Panc1 (cell line): Measurements from ENCODE around the gene COL4A1. TPM values are rescaled to one million over a fixed set of nuclear protein-coding genes. Genes with fewer than 3 reads are reported as not detected.
"Not testable (repeated sequence)": the region's sequence is repeated elsewhere in the genome, so short reads cannot be mapped to it uniquely, and the experiment has no call there.

Experiments
- ATAC-seq: fragments of 200-7000 bp; cut with Tn5 transposase; 2 replicates; pipeline ENCODE4 v1.9.1; 2020; ENCODE audit warnings: mild to moderate bottlenecking, moderate library complexity
- BruUV-seq: library from RNA; stranded (reverse); fragments of 400-500 nt; replicated peaks from 2 replicates; lab custom pipeline; 2021; lab: Mats Ljungman, UMichigan
- CTCF ChIA-PET: fragments of 300-600 bp; sonication (Branson Sonifier 250); formaldehyde crosslinking; loops from one replicate; lab custom pipeline; 2022; ENCODE audit warnings: antibody characterized with exemption; lab: Charles Lee
- POLR2A ChIA-PET: fragments of 300-600 bp; sonication (Branson Sonifier 250); formaldehyde crosslinking; loops from one replicate; lab custom pipeline; 2022; ENCODE audit warnings: antibody characterized with exemption; lab: Charles Lee
- DNase-seq: peaks from one replicate; pipeline ENCODE4 v3.0.0-alpha.2; 2010; ENCODE audit warnings: low read depth, low spot score
- H3K27ac ChIP-seq: 2 replicates; pipeline ENCODE4 v1.5.1; 2011; ENCODE audit warnings: mild to moderate bottlenecking, low read length, inconsistent platforms
- H3K27me3 ChIP-seq: fragments of 200-500 bp; sonication (Bioruptor generic); 2 replicates; pipeline ENCODE4 v1.6.0; 2014; ENCODE audit warnings: low read length, inconsistent platforms; ENCODE audit not compliant: control insufficient read depth, insufficient read depth
- H3K36me3 ChIP-seq: fragments of 200-500 bp; sonication (Bioruptor generic); 2 replicates; pipeline ENCODE4 v1.5.1; 2014; ENCODE audit warnings: inconsistent platforms, mild to moderate bottlenecking, low read length, moderate library complexity; ENCODE audit not compliant: control insufficient read depth, insufficient read depth
- H3K4me1 ChIP-seq: 2 replicates; pipeline ENCODE4 v1.5.1; 2011; ENCODE audit warnings: inconsistent platforms, mild to moderate bottlenecking, low read length, moderate library complexity; ENCODE audit not compliant: control insufficient read depth, insufficient read depth
- H3K4me3 ChIP-seq, 2 experiments: 2 replicates each; pipeline ENCODE4 v1.5.1; 2011 to 2012; ENCODE audit warnings: low read depth in 2 of 2, low read length in 2 of 2, mild to moderate bottlenecking in 2 of 2, inconsistent platforms in 1 of 2, moderate library complexity in 1 of 2
- H3K9me3 ChIP-seq: fragments of 200-500 bp; sonication (Bioruptor generic); 2 replicates; pipeline ENCODE4 v1.5.1; 2014; ENCODE audit warnings: low read depth, mild to moderate bottlenecking, inconsistent platforms, low read length, moderate library complexity; ENCODE audit not compliant: control insufficient read depth, insufficient read depth
- POLR2AphosphoS5 ChIP-seq: IDR thresholded peaks from 2 replicates; pipeline ENCODE4 v1.6.1; 2012; ENCODE audit warnings: mild to moderate bottlenecking, low read depth, low read length, moderate library complexity
- SIN3A ChIP-seq: IDR thresholded peaks from 2 replicates; pipeline ENCODE4 v1.6.1; 2012; ENCODE audit warnings: low read depth, mild to moderate bottlenecking, low read length, moderate library complexity, borderline replicate concordance; ENCODE audit not compliant: insufficient read depth
- TCF7L2 ChIP-seq: IDR thresholded peaks from 2 replicates; pipeline ENCODE4 v1.6.1; 2011; ENCODE audit warnings: mild to moderate bottlenecking, low read depth, low read length, inconsistent platforms
- in situ Hi-C: cut with HindIII; loops from 2 replicates; pipeline ENCODE4 v1.10.0; 2016; ENCODE audit warnings: low sequenced_read_pairs, low pct_unique_long_range_greater_than_20kb
- intact Hi-C: fragments of 100-400 bp; cut with micrococcal nuclease; formaldehyde crosslinking; loops from one replicate; pipeline ENCODE4 v1.10.0; 2022; ENCODE audit not compliant: unreplicated experiment
- total RNA-seq: library from RNA; stranded (reverse); gene quantifications from one replicate; pipeline ENCODE4 v1.2.1, GENCODE V29; 2021; ENCODE audit not compliant: unreplicated experiment
- TF ChIP-seq, protein P1 (sequence below), 2 experiments: IDR thresholded peaks; 2 replicates each; pipeline ENCODE4 v1.6.1; 2011 to 2012; ENCODE audit warnings: low read depth in 2 of 2, control low read depth in 1 of 2, low read length in 1 of 2, mild to moderate bottlenecking in 1 of 2, moderate library complexity in 1 of 2; ENCODE audit not compliant: insufficient read depth in 1 of 2
- TF ChIP-seq, protein P2 (sequence below): fragments of 450-650 bp; IDR thresholded peaks from 2 replicates; pipeline ENCODE4 v1.5.1; 2017; ENCODE audit warnings: mild to moderate bottlenecking

COL4A1 gene
- total RNA-seq, 1 experiment from 2014 or later: 1.1 TPM

DNA sequence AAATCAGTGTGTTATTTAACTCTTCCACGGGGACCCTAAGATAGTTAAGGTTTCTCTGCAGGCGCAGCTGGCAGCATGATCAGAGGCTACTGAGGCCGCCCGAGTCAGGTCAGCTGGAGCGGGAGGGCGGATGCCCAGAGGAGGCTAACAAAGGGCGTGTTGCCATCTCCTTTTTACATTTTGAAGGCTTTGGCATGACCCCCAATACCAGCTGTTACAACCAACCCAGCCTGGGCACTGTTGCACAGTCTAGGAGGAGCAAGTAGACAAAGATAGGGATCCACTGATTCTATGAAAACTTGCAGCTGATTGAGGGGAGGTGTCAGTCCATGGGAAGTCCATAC is 15.8 kb upstream of the COL4A1 start:
- BruUV-seq: no TSS peak
- Histone ChIP-seq H3K27ac (no peak overlapping the region), H3K4me1 (no peaks in the 10 kb centered on the region), H3K9me3 (no peaks in the 10 kb centered on the region), H3K27me3 (no peaks in the 10 kb centered on the region), H3K4me3 (no peak overlapping the region), H3K36me3 (no peaks in the 10 kb centered on the region)
- no peak for ATAC-seq
- in situ Hi-C loops (no loop called here), intact Hi-C loops (no loop called here)
- ChIA-PET POLR2A (no interaction called here), CTCF (no interaction called here)
- DNase-seq: no peak
- TF ChIP-seq SIN3A (no peak), POLR2AphosphoS5 (no peak), TCF7L2 (no peak)
- TF ChIP-seq, protein P1, sequence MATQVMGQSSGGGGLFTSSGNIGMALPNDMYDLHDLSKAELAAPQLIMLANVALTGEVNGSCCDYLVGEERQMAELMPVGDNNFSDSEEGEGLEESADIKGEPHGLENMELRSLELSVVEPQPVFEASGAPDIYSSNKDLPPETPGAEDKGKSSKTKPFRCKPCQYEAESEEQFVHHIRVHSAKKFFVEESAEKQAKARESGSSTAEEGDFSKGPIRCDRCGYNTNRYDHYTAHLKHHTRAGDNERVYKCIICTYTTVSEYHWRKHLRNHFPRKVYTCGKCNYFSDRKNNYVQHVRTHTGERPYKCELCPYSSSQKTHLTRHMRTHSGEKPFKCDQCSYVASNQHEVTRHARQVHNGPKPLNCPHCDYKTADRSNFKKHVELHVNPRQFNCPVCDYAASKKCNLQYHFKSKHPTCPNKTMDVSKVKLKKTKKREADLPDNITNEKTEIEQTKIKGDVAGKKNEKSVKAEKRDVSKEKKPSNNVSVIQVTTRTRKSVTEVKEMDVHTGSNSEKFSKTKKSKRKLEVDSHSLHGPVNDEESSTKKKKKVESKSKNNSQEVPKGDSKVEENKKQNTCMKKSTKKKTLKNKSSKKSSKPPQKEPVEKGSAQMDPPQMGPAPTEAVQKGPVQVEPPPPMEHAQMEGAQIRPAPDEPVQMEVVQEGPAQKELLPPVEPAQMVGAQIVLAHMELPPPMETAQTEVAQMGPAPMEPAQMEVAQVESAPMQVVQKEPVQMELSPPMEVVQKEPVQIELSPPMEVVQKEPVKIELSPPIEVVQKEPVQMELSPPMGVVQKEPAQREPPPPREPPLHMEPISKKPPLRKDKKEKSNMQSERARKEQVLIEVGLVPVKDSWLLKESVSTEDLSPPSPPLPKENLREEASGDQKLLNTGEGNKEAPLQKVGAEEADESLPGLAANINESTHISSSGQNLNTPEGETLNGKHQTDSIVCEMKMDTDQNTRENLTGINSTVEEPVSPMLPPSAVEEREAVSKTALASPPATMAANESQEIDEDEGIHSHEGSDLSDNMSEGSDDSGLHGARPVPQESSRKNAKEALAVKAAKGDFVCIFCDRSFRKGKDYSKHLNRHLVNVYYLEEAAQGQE (IDR thresholded peaks at IDR 0.05; ENCODE audit: insufficient read depth in 1 of 2, low read depth in 2 of 2, low read length in 1 of 2): no peak
- TF ChIP-seq, protein P2, sequence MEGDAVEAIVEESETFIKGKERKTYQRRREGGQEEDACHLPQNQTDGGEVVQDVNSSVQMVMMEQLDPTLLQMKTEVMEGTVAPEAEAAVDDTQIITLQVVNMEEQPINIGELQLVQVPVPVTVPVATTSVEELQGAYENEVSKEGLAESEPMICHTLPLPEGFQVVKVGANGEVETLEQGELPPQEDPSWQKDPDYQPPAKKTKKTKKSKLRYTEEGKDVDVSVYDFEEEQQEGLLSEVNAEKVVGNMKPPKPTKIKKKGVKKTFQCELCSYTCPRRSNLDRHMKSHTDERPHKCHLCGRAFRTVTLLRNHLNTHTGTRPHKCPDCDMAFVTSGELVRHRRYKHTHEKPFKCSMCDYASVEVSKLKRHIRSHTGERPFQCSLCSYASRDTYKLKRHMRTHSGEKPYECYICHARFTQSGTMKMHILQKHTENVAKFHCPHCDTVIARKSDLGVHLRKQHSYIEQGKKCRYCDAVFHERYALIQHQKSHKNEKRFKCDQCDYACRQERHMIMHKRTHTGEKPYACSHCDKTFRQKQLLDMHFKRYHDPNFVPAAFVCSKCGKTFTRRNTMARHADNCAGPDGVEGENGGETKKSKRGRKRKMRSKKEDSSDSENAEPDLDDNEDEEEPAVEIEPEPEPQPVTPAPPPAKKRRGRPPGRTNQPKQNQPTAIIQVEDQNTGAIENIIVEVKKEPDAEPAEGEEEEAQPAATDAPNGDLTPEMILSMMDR: no peak

DNA sequence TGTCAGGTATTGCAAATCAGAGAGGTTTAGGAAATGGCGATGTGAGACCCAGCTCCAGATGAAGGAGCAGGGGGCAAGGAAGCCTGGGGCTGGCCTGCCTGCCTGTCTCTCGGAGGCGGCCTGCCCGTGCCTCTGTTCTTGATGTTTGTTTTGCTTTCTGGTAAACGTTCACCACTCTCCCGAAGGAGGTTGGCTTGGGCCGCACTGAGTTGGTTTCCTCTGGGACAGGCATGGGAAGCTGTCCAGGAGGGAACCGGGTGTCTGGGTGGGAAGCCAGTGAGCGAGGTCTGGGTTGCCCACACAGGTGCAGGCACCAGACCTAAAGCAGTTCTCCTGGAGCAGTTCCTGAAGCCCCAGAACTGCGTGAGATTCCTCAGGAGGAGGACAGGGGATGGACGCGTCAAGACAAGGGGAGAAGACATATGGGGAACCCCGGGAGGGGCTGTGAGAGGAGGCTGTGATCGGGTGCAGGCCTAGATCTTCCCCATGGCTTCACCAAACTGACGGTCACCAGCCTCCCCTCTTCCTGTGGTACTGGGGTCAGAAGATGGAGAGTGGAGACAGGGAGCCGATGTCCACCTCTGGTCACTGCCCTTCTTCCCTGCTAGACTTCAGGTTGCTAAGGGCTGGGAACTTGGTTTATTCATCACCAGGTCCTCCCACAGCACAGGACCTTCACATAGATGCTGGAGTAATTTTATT is 15.3 kb upstream of the COL4A1 start:
- H3K27me3 ChIP-seq: no peaks in the 10 kb centered on the region
- in situ Hi-C loops (no loop called here), intact Hi-C loops (no loop called here)
- CTCF ChIA-PET: no interaction called here
- H3K9me3 ChIP-seq: no peaks in the 10 kb centered on the region
- no peaks in the 10 kb centered on the region for H3K36me3 ChIP-seq
- ATAC-seq: no peak
- POLR2A ChIA-PET: no interaction called here
- H3K4me1 ChIP-seq: no peaks in the 10 kb centered on the region
- H3K27ac ChIP-seq: no peak overlapping the region
- H3K4me3 ChIP-seq: no peak overlapping the region
- TF ChIP-seq SIN3A: no peak
- no peak for TF ChIP-seq POLR2AphosphoS5
- TF ChIP-seq, protein P2: no peak
- TF ChIP-seq TCF7L2: no peak
- TF ChIP-seq, protein P1 (IDR thresholded peaks at IDR 0.05; ENCODE audit: insufficient read depth in 1 of 2, low read depth in 2 of 2, low read length in 1 of 2): no peak
- BruUV-seq: no TSS peak
- no peak for DNase-seq

DNA sequence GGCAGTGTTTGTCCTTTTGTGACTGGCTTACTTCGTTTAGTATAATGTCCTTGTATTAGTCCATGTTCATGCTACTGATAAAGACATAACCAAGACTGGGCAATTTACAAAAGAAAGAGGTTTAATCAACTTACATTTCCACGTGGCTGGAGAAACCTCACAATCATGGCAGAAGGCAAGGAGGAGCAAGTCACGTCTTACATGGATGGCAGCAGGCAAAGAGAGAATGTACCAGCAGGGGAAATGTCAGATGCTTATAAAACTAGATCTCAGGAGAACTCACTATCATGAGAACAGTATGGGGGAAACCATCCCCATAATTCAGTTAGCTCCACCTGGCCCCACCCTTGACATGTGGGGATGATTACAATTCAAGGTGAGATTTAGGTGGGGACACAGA is 14.6 kb upstream of the COL4A1 start:
- H3K4me3 ChIP-seq, in situ Hi-C loops, H3K27ac ChIP-seq, BruUV-seq, CTCF ChIA-PET, H3K9me3 ChIP-seq, DNase-seq, H3K36me3 ChIP-seq, H3K27me3 ChIP-seq, H3K4me1 ChIP-seq, ATAC-seq, POLR2A ChIA-PET, intact Hi-C loops: not testable (repeated sequence)
